ENCODE data around the gene SLC4A5. TPM values are rescaled to one million over a fixed set of nuclear protein-coding genes. Genes with fewer than 3 reads are reported as not detected.
A peak's percentile ranks its signal among the peaks of the same experiment; 100 is the strongest.

Gene SLC4A5
- total RNA-seq, 3 donors from 2014 or later: 2.1 to 9.2 (median 6.2) TPM

DNA sequence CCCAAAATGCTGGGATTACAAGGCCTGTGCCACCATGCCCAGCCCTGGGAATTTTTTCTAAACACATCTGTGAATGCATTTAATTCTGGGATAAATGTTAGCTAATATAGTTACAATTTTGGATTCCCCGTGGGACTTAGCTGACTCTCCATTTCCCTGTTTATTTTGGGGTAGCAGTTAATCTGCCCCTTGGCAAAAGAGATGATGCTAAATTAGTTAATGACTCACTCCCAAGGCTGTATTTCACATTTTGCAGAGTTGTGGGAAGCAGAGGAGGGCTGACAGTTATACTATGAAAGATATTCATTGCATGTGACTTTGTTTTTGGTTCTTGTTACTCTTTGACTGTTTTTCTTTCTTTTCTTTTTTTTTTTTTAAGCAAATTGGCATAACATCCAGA, 141.6 kb downstream of the SLC4A5 start:
- no peaks in the 10 kb centered on the region for H3K36me3 ChIP-seq
- no peaks in the 10 kb centered on the region for H3K9me3 ChIP-seq

DNA sequence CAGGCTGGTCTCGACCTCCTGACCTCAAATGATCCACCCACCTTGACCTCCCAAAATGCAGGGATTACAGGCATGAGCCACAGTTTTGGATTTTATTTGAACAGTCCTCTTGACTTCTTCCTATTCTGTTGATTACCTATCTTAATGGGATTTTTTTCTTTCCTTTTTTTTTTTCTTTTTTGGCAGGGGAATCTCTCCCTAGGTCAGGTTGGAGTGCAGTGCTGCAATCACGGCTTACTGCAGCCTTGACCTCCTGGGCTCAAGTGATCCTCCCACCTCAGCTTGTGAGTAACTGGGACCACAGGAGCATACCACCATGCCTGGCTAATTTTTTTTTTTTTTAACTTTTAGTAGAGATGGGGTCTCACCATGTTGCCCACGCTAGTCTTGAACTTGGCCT, 142.0 kb downstream of the SLC4A5 start:
- H3K27ac ChIP-seq: no peak overlapping the region
- TF ChIP-seq, protein P1, sequence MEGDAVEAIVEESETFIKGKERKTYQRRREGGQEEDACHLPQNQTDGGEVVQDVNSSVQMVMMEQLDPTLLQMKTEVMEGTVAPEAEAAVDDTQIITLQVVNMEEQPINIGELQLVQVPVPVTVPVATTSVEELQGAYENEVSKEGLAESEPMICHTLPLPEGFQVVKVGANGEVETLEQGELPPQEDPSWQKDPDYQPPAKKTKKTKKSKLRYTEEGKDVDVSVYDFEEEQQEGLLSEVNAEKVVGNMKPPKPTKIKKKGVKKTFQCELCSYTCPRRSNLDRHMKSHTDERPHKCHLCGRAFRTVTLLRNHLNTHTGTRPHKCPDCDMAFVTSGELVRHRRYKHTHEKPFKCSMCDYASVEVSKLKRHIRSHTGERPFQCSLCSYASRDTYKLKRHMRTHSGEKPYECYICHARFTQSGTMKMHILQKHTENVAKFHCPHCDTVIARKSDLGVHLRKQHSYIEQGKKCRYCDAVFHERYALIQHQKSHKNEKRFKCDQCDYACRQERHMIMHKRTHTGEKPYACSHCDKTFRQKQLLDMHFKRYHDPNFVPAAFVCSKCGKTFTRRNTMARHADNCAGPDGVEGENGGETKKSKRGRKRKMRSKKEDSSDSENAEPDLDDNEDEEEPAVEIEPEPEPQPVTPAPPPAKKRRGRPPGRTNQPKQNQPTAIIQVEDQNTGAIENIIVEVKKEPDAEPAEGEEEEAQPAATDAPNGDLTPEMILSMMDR (IDR thresholded peaks at IDR 0.05): no peak
- TF ChIP-seq POLR2AphosphoS5 (IDR thresholded peaks at IDR 0.05) (no peak), POLR2A (IDR thresholded peaks at IDR 0.05) (no peak)
- H3K4me3 ChIP-seq: no peak overlapping the region
- no peaks in the 10 kb centered on the region for H3K9me3 ChIP-seq
- no peak for DNase-seq (ENCODE audit: low spot score in 2 of 2)
- peaks cover 7 to 10% of the 10 kb centered on the region in 2 donors for H3K4me1 ChIP-seq
- no peaks in the 10 kb centered on the region for H3K36me3 ChIP-seq
- intact Hi-C loops (cut with DNase I; ENCODE audit: low total_unique reads): no loop called here
- no peaks in the 10 kb centered on the region for H3K27me3 ChIP-seq

More for the DNA sequence above, 141.6 kb downstream of the SLC4A5 start:
- intact Hi-C loops (cut with DNase I; ENCODE audit: low total_unique reads): no loop called here
- TF ChIP-seq POLR2AphosphoS5 (IDR thresholded peaks at IDR 0.05) (peak in 1 of 3 donors; percentile 56), POLR2A (IDR thresholded peaks at IDR 0.05) (no peak)
- TF ChIP-seq, protein P1 (IDR thresholded peaks at IDR 0.05): no peak
- DNase-seq (ENCODE audit: low spot score in 2 of 2): no peak
- Histone ChIP-seq H3K4me1 (peaks cover 10% of the 10 kb centered on the region in 2 donors), H3K27me3 (no peaks in the 10 kb centered on the region), H3K27ac (no peak overlapping the region), H3K4me3 (no peak overlapping the region)

DNA sequence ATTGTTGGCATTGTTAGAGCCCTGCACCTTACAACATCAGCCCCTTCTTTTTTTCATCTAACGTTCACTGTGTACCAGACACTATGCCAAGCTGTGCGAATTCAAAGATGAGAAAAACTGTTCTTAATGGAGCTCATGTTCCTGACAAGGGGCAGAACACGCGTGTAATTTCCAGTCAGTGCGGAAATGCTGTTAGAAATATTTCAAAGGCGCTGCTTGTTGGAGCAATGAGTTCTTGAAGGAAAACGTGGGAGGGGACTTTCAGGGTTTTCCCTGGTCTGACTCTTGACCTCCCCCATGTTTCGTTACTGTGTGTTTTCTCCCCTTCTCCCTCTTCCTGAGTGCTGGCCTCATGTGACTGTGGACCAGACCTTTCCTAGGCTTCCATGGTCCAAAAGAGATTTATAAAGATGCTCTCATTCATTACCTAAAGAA, 143.3 kb downstream of the SLC4A5 start:
- no peak for DNase-seq (ENCODE audit: low spot score in 2 of 2)
- Histone ChIP-seq H3K4me1 (peaks cover 0 to 2% of the 10 kb centered on the region in 2 donors), H3K36me3 (no peaks in the 10 kb centered on the region), H3K27ac (peak overlapping the region in 1 of 2 donors; percentile 21), H3K4me3 (peak overlapping the region; percentile 75 to 79 (median 77)), H3K9me3 (no peaks in the 10 kb centered on the region), H3K27me3 (no peaks in the 10 kb centered on the region)
- intact Hi-C loops (cut with DNase I; ENCODE audit: low total_unique reads): no loop called here
- no peak for TF ChIP-seq POLR2A (IDR thresholded peaks at IDR 0.05)
- TF ChIP-seq, protein P1 (IDR thresholded peaks at IDR 0.05): no peak
- TF ChIP-seq POLR2AphosphoS5 (IDR thresholded peaks at IDR 0.05): no peak

DNA sequence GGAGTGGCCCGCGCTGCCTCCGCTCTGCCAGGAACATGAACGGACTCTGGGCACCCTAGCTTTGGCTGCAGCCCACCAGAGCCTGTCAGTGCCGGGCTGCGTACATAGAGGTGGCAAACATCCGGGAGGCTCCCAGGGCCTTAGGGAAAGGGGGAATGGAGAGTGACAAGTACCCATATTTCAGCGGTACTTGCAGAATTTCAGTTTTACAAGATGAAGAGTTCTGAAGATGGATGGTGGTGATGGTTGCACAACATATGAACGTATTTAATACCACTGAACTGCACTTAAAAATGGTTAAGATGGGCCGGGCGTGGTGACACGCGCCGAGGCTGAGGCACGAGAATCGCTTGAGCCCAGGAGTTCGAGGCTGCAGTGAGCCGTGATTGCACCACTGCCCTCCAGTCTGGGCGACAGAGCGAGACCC, 143.9 kb downstream of the SLC4A5 start:
- H3K9me3 ChIP-seq: no peaks in the 10 kb centered on the region
- H3K4me3 ChIP-seq: peak overlapping the region; percentile 75 to 79 (median 77)
- TF ChIP-seq, protein P1 (IDR thresholded peaks at IDR 0.05): no peak
- TF ChIP-seq POLR2A (IDR thresholded peaks at IDR 0.05): no peak
- TF ChIP-seq POLR2AphosphoS5 (IDR thresholded peaks at IDR 0.05): no peak
- intact Hi-C loops (cut with DNase I; ENCODE audit: low total_unique reads): no loop called here
- H3K4me1 ChIP-seq: no peaks in the 10 kb centered on the region
- peak in 1 of 2 donors; percentile 59 for DNase-seq (ENCODE audit: low spot score in 2 of 2)
- H3K27ac ChIP-seq: peak overlapping the region; percentile 84 to 94
- H3K36me3 ChIP-seq: no peaks in the 10 kb centered on the region
- H3K27me3 ChIP-seq: no peaks in the 10 kb centered on the region

DNA sequence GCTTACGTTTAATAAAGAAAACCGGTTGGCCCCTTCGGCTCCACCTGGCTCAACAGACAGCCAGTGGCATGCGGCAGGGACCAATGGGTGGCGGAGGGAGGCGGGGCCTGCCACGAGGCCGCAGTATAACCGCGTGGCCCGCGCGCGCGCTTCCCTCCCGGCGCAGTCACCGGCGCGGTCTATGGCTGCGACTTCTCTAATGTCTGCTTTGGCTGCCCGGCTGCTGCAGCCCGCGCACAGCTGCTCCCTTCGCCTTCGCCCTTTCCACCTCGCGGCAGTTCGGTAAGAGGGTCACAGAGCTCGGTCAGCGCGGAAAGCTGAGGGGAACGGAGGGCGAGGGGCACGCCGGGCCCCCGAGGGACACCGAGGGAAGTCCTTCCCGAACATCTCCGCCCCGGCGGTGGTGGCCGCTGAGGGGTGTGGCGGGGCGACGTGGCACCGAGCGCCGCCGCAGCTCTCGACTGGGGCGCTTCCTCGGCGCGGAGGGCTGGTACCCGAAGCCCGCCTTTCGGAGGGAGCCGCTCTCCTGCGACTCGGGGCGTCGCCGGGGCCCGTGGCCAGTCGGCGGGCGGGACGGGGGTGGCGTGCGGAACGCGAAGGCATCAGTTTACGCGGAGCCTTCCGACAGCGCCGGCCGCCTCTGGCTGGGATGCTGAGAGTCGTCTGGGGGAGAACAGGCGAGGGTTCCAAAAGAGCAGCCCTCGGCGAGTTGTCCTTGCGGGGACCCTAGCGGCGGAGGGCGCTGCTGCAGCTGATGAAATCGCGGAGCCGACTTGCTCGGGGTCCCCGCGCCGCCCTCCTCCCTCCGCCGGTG, 144.5 kb downstream of the SLC4A5 start, which contains the start of gene MTHFD2:
TSS of gene MTHFD2 (plus strand) at position 155 of the 814 bp plus-strand sequence. CDS start at position 182, 27 bp downstream.
- H3K27me3 ChIP-seq: no peaks in the 10 kb centered on the region
- TF ChIP-seq, protein P1 (IDR thresholded peaks at IDR 0.05): peak; percentile 68 to 77 (median 74)
- peak; percentile 19 for TF ChIP-seq POLR2A (IDR thresholded peaks at IDR 0.05)
- TF ChIP-seq POLR2AphosphoS5 (IDR thresholded peaks at IDR 0.05): peak; percentile 69 to 80 (median 80)
- DNase-seq (ENCODE audit: low spot score in 2 of 2): peak; percentile 92
- peak within 1 kb of the TSS; percentile 75 to 79 (median 77) for H3K4me3 ChIP-seq
- no peaks in the 10 kb centered on the region for H3K36me3 ChIP-seq
- intact Hi-C loops (cut with DNase I; ENCODE audit: low total_unique reads): no loop called here
- H3K9me3 ChIP-seq: no peaks in the 10 kb centered on the region
- H3K4me1 ChIP-seq: no peaks in the 10 kb centered on the region
- peak within 1 kb of the TSS; percentile 84 to 94 for H3K27ac ChIP-seq
